ENCODE data around the gene KPNA6.

- TF ChIP-seq CTCF (IDR thresholded peaks at IDR 0.05; ENCODE audit: borderline replicate concordance, extremely low read depth, low read length, poor library complexity, severe bottlenecking): no peak
- TF ChIP-seq EZH2 (IDR thresholded peaks at IDR 0.05; ENCODE audit: borderline replicate concordance, low read depth, low read length, severe bottlenecking): no peak
Observed at GRCh38 chr1:32216566-32216965, 108.7 kb downstream of the KPNA6 start.
